HK-2 (cell line): ENCODE measurements around the gene APEX1.
A peak's percentile ranks its signal among the peaks of the same experiment; 100 is the strongest.

Experiments
- DNase-seq: peaks from one replicate; pipeline ENCODE4 v3.0.0-alpha.2; 2018; ENCODE audit not compliant: unreplicated experiment

The APEX1 gene

DNA sequence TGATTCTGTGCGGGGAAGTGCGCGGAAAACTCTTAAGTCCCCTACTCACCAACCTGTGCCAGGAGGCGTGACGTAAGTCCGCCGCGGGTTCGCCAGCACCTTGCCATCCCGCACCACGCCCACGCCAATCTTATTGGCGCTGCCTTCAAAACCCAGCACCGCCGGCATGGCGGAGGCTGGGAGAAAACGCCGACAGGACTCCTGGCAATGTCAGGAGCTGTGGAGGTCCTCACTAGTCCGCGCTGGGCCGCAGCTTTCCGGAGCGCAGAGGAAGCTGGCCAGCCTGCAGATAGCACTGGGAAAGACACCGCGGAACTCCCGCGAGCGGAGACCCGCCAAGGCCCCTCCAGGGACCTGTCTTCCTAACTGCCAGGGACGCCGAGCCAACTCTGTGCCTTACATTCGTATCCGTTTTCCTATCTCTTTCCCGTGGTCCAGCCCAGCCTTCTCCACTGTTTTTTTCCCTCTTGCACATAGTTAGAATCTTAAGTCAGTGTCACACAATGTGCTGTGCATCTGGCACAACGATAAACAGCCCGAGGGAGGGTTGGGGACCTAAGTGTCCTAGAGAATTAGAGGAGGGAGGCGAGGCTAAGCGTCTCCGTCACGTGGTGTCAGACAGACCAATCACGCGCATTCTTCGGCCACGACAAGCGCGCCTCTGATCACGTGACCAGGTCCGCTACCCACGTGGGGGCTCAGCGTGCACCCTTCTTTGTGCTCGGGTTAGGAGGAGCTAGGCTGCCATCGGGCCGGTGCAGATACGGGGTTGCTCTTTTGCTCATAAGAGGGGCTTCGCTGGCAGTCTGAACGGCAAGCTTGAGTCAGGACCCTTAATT is at the start of gene APEX1, which contains the start of gene OSGEP:
Gene APEX1 (plus strand): TSS at position 711 of the 839 bp plus-strand sequence. CDS start 420 bp downstream, outside the sequence.
Gene OSGEP (minus strand): TSS at position 297 of the 839 bp plus-strand sequence. CDS start 129 bp downstream, at position 168.
- DNase-seq: peak; percentile 97

DNA sequence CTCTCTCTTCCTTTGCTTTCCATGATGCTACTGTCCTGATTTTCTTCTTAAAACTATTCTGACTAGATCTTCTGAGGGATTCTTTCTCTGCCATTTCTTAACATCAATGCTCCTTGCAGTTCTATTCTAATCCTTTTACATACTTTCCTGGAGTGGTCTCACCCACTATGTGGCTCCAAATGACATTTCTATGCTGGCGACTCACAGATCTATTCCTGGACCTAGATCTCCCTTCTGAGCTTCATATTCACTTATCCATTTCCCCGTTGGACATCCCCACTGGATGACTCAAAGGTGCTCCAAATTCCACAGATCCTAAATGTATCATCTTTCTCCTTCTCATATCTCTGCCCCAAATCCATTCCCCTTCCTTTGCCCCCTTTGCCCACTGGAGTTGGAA is 45.8 kb upstream of the APEX1 start:
- peak; percentile 22 for DNase-seq

- no peak for DNase-seq
These were observed 42.6 kb upstream of the APEX1 start for GRCh38 chr14:20412411-20412810.

DNA sequence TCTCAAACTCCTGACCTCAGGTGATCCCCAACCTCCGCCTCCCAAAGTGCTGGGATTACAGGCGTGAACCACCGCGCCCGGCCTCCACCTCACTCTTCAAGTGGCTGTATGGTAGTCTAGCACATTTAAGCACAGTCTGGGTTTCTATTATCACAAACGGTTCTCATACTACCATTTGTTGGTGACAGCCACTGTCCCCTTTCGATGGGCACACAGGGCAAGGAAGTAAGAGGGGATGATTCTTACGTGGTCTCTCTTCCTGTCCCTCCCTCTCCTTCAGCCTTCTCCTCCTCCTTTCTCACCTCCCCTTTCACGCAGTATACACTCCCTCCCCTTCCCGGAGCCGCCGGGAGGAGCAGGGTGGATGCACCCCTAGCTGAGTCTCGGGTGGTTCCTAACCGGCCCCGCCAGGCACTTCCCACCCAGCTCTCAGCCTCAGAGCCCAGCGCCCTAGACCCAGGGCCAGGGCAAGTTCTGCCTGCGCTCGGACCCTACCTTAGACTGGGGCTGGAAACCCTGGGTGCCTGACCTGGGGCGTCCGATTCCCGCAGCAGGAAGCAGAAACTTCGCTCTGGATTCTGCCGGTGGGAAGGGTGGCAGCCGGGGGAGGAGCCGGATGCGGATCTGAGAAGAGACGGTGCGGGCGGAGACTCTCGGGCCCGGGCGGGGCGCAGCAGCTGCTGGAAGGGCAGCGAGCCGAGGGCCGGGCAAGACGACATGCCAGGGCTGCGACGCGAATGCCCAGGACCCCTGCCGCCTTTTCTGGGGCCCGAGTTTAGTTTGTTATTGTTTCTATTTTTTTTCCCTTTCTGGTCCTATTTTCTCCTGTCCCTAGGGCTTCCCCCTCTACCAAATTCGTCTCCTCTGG is 41.9 kb upstream of the APEX1 start, which contains the start of gene TEP1:
Gene TEP1 (minus strand): TSS at position 626 of the 868 bp plus-strand sequence. CDS start 5,062 bp downstream, outside the sequence.
- DNase-seq: peak; percentile 89

GRCh38 chr14:20413744-20414082 is 41.3 kb upstream of the APEX1 start:
- peak; percentile 35 for DNase-seq

GRCh38 chr14:20415782-20416206 is 39.2 kb upstream of the APEX1 start:
- no peak for DNase-seq

GRCh38 chr14:20416223-20416622 is 38.8 kb upstream of the APEX1 start:
- no peak for DNase-seq

DNA sequence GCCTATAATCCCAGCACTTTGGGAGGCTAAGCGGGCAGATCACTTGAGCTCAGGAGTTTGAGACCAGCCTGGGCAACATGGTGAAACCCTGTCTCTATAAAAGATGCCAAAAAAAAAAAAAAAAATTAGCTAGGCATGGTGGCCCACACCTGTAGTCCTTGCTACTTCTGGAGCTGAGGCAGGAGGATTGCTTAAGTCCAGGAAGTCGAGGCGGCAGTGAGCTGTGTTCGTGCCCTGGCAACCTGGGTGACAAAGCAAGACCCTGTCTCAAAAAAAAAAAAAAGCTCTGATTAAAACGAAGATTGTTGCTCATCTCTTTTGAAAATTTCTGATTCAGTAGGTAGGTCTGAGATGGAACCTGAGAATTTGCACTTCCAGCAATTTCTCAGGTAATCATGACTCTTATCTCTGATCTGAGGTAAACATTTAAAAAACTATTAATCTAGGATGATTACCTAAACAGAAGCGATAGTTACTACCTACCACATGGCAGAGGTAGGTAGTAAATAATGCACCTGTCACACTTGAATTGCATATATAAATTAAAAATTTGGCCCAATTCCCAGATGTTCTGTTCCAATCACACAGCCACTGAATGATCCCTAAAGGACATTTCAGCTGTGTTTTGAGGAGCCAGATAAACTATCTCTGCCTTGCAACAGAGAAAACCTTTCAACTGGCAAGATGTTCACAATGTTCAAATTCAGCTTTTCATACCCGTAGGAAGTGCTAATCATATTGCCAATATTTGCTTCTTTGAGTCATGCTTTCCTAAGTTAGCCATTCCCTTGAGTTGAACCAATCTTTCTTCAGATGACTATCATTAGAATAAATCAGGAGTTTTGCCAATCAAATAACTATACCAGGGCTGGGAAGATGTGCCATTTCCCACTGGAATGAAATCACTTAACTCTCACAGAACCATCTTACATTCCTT is 37.5 kb upstream of the APEX1 start:
- no peak for DNase-seq

DNA sequence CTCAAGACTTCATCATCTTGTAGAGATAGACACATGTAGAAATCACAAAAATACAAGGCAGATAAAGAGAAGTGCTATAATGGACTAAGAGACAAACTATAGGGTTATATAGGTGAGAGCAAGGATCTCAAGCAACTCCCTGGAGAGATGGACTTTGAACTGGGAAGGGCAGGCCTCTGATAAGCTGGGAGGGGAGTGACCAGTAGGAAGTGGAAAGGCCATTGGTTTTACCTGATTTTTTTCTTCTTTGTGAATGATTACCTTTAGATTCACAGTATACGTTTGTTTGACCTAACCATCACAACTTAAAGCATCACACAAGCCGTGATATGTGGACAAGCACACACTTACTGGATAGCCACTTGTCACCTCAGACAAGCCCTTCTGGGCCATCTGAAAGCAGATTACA is 36.5 kb upstream of the APEX1 start:
- DNase-seq: no peak

DNA sequence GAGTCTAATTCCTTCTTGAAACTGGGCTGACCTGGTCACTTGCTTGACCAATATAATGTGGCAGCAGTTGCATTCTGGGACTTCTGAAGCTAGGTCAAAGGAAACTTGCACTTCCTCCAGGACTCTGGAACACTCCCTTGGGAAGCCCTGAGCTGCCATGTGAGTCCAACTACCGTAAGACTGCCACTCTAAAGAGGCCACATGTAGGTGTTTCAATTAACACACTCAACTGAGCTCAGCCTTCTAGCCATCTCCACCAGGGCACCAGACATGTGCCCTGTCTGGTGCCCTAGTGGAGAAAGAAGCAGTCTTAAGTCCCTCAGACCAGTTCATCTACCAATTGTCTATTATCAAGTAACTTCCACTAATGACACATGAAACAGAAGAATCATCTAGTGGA is 35.6 kb upstream of the APEX1 start:
- DNase-seq: no peak

- no peak for DNase-seq
These were observed 33.8 kb upstream of the APEX1 start for GRCh38 chr14:20421267-20421666.

GRCh38 chr14:20422886-20423285 is 32.1 kb upstream of the APEX1 start:
- DNase-seq: no peak

DNA sequence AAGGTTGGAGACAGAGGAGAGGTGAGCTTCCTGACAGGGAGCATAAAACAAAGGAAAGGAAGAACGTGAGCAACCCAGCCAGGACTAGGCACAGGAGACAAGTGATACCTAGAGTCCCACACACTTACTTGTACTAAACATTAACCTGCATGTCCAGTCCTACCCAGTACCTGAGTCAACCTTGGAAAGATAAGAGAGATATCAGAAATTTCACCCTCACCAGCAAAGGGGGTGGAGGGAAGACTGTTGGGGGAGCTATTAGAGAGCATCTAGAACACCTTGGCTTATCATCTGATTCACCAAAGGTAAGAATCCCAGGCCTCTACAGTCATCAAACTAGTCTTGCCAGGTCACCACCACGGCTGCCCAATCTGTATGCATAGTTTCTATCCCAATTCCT is 30.2 kb upstream of the APEX1 start:
- no peak for DNase-seq

- peak; percentile 20 for DNase-seq
These were observed 27.6 kb upstream of the APEX1 start for GRCh38 chr14:20427231-20428009.

DNA sequence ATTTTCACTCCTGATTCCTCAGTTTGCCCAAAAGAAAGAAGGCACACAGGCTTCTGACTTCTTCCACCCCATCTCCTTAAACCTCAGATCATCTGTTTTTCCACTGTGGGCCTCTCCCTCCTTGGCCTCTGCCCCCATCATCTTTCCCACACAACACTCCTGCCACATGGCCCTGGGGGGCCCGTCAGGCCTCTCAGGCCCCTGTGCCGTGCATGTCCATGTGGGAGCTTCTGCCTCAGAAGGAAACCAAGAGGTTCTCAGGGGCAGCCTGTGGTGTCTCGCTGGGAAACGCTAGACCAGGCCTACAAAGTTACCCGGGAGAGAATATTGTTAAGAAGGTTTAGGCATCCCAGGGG is 27.0 kb upstream of the APEX1 start:
- no peak for DNase-seq

DNA sequence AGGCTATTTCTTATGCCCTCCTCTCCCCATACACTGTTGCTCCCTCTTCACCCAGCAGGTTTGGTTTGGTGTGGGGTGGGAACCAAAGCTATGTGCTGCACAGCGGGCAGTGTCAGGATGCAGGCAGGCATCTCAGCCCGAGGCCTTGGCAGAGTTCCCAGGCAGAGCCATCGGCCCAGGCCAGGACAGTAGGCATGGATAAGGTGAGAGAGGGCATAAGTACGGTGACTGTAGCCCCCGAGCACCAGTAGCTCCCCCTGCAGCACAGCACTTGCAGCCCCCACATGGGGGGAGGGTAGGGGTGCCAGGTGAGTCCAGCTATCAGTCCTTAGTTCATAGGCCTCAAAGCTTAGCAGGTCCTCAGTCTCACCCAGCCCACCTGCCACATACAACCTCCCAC is 26.2 kb upstream of the APEX1 start:
- no peak for DNase-seq

DNA sequence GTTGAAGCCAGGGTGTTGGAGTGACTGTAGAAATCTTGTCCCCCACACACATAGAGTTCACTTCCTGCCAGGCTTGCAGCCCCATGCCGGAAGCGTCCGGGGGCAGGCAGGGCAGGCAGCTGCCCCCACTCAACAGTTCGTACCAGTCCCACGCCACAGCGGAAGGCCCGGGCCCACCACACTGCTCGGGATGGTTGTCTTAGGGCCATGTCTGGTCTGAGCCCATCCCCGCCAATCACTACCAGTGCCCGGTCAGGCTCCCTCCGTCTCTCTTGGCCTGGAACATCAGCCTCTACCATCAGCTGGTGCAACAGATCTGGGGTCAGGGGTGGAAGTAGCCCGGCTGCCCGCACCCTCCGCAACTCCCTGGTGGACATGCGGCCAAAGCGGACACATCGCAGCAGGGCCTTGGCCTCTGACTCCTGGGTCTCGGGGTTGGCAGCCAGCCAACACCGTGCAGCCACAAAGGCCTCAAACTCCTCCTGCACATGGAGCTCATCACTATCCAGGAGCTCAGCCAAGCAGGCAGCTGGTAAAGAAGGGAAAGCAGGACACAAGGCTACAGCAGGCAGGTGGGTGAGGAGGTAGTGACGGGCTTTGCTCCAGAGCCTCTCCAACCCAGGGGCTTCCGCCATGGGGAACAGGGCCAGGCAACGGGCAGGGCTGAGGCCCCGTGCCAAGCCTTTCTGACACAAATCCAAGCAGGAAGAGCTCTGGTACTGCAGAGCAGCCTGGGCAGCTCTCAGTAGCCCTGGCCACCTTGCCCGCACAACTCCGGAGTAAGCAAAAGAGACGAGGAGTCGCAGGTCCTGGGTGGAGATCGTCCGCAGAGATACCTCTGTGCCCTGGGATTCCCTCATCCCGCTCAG is 25.0 kb upstream of the APEX1 start:
- DNase-seq: no peak

DNA sequence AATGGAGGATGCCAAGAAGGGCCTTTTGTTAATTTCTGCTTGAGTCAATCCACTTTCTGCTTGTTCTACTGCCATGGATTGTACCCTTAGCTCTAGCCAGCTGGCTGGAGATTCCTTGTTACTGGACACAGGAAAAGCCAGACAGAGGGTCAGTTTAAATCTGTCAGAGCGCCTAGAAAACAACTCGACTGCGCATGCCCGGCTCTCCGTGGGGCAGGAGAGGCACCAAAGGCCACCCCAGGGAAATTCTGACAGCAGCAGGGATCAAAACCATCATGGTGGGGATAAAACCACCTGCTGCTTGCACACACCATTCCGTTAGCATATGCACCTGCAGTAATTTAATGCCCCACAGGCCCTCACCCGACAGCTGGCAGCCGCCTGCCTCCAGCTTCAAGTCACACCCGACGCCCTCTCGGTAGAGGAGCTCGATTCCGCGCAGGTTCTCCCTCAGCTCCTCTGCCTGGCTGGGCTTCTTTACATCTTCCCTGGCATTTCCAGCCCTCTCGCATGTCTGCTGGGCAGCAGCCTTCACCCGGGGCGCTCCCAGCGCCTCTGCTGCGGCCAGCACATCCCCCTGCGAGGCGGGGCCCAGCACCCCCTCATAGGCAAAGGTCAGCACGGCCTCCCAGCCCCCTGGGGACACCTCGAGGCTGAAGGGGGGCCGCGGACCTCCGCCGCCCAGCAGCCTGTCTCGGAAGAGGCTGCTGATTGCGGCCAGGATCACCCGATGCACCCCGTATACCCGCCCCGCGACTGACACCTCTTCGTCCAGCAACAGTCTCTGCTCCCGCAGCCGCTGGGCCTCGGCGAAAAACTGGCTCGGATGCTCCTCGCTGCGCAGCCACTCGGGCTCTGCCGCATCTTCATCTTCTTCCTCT is 20.1 kb upstream of the APEX1 start:
- no peak for DNase-seq
